ENCODE data around the gene HNRNPL. TPM values are rescaled to one million over a fixed set of nuclear protein-coding genes. Genes with fewer than 3 reads are reported as not detected.

Gene HNRNPL
- total and polyA plus RNA-seq, 9 of the 15 experiments (the other 6 are each of a cell fraction or from before 2014, with no cell fraction given) = 39.5 to 610 (median 299) TPM

DNA sequence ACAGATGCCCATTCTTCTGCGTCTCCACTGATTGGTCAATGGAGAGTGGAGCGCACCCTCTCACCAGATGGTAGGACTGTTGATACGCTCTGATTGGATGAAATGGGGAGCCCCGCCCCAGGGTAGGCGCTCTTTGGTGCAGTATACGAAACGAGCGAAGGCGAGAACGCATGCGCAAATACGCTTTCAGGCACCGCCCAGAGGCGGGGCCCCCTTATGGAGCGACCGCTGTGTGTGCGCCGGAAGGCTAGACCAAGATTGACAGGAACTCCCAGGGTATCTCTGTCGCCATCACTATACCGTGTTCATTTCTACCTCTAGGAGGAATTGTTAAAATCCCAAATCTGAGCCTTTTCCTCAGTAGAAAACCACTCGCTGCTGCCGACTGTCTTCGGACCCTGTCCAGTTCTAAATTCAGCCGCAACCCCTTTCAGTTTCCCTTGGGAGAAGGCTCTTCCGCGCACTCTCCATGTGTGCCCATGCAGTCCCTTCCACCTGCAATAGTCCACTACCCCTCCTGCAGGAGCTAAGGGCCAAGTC is 720 bp upstream of the HNRNPL start (continued):
- TF ChIP-seq, protein P1, sequence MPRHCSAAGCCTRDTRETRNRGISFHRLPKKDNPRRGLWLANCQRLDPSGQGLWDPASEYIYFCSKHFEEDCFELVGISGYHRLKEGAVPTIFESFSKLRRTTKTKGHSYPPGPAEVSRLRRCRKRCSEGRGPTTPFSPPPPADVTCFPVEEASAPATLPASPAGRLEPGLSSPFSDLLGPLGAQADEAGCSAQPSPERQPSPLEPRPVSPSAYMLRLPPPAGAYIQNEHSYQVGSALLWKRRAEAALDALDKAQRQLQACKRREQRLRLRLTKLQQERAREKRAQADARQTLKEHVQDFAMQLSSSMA (CRISPR knock-in tag; IDR thresholded peaks at IDR 0.05) = no peak
- no peak for TF ChIP-seq XRCC3 (IDR thresholded peaks at IDR 0.05)
- TF ChIP-seq CBX5 (IDR thresholded peaks at IDR 0.05; ENCODE audit: borderline replicate concordance, low read depth) = no peak
- TF ChIP-seq BCOR (IDR thresholded peaks at IDR 0.05) = no peak
- no peak for TF ChIP-seq NCOA2 (IDR thresholded peaks at IDR 0.05; ENCODE audit: partially characterized antibody in 2 of 2)
- TF ChIP-seq ZNF324 (CRISPR knock-in tag; IDR thresholded peaks at IDR 0.05) = 0 out of 2 replicates have a peak, but pooled peaks have one; percentile 17
- TF ChIP-seq CHD4 (IDR thresholded peaks at IDR 0.05; ENCODE audit: insufficient read depth, insufficient replicate concordance, low read depth, low read length, poor library complexity, severe bottlenecking) = no peak
- TF ChIP-seq ZNF589 (CRISPR knock-in tag; IDR thresholded peaks at IDR 0.05; ENCODE audit: low read depth) = no peak
- TF ChIP-seq ZNF239 (CRISPR knock-in tag; IDR thresholded peaks at IDR 0.05) = no peak
- no peak for TF ChIP-seq ZNF79 (CRISPR knock-in tag; IDR thresholded peaks at IDR 0.05; ENCODE audit: low read depth)
- no peak for TF ChIP-seq STAG1 (CRISPR knock-in tag; IDR thresholded peaks at IDR 0.05; ENCODE audit: borderline replicate concordance)
- no peak for TF ChIP-seq TBL1XR1 (IDR thresholded peaks at IDR 0.05; ENCODE audit: low read length in 2 of 2)
- TF ChIP-seq SMARCE1 (IDR thresholded peaks at IDR 0.05) = no peak
- no peak for TF ChIP-seq HOXB6 (CRISPR knock-in tag; IDR thresholded peaks at IDR 0.05; ENCODE audit: borderline replicate concordance)
- TF ChIP-seq ZNF436 (CRISPR knock-in tag; IDR thresholded peaks at IDR 0.05) = no peak
- TF ChIP-seq, protein P2, sequence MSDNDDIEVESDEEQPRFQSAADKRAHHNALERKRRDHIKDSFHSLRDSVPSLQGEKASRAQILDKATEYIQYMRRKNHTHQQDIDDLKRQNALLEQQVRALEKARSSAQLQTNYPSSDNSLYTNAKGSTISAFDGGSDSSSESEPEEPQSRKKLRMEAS (CRISPR knock-in tag; IDR thresholded peaks at IDR 0.05) = no peak
- TF ChIP-seq POLR2B (IDR thresholded peaks at IDR 0.05; ENCODE audit: low read depth, partially characterized antibody) = peak; percentile 80
- no peak; the same call in 1 of the 2 replicates for TF ChIP-seq ZC3H4 (CRISPR knock-in tag; IDR thresholded peaks at IDR 0.05; ENCODE audit: borderline replicate concordance)
- TF ChIP-seq, protein P3, sequence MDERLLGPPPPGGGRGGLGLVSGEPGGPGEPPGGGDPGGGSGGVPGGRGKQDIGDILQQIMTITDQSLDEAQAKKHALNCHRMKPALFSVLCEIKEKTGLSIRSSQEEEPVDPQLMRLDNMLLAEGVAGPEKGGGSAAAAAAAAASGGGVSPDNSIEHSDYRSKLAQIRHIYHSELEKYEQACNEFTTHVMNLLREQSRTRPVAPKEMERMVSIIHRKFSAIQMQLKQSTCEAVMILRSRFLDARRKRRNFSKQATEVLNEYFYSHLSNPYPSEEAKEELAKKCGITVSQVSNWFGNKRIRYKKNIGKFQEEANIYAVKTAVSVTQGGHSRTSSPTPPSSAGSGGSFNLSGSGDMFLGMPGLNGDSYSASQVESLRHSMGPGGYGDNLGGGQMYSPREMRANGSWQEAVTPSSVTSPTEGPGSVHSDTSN (CRISPR knock-in tag; IDR thresholded peaks at IDR 0.05; ENCODE audit: low read depth) = peak; percentile 80
- TF ChIP-seq, protein P3 (tag; conservative IDR thresholded peaks at IDR 0.05; ENCODE audit: low read depth) = no peak
- no peak for TF ChIP-seq TOE1 (IDR thresholded peaks at IDR 0.05; ENCODE audit: borderline replicate concordance)
- TF ChIP-seq TOE1 (CRISPR knock-in tag; IDR thresholded peaks at IDR 0.05; ENCODE audit: borderline replicate concordance, low read depth) = no peak
- TF ChIP-seq FOS (IDR thresholded peaks at IDR 0.05; ENCODE audit: extremely low read depth, insufficient read length) = peak; percentile 96
- TF ChIP-seq POLR2AphosphoS5 (IDR thresholded peaks at IDR 0.05; ENCODE audit: control insufficient read depth, insufficient read depth, low read depth, low read length) = peak; percentile 44; the same call in 1 of the 2 replicates
- TF ChIP-seq EZH2 (IDR thresholded peaks at IDR 0.05; ENCODE audit: borderline replicate concordance, low read depth, low read length) = no peak
